ENCODE measurements around the gene EXD3.
"Not testable (repeated sequence)": the region's sequence is repeated elsewhere in the genome, so short reads cannot be mapped to it uniquely, and the experiment has no call there.

EXD3 gene

DNA sequence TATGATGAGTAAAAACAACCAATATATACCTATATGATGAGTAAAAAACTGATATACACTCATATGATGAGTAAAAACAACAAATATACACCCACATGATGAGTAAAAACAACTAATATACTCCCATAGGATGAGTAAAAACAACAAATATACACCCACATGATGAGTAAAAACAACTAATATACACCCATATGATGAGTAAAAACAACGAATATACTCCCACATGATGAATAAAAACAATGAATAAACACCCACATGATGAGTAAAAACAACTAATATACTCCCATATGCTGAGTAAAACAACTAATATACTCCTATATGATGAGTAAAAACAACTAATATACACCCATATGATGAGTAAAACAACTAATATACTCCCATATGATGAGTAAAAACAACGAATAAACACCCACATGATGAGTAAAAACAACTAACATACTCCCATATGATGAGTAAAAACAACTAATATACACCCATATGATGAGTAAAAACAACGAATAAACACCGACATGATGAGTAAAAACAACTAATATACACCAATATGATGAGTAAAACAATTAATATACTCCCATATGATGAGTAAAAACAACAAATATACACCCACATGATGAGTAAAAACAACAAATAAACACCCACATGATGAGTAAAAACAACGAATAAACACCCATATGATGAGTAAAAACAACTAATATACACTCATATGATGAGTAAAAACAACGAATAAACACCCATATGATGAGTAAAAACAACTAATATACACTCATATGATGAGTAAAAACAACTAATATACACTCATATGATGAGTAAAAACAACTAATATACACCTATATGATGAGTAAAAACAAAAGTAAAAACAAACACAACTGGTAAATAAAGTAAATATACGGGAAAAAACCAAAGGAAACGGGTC, 95.1 kb downstream of the EXD3 start:
- DNase-seq = not testable (repeated sequence)

DNA sequence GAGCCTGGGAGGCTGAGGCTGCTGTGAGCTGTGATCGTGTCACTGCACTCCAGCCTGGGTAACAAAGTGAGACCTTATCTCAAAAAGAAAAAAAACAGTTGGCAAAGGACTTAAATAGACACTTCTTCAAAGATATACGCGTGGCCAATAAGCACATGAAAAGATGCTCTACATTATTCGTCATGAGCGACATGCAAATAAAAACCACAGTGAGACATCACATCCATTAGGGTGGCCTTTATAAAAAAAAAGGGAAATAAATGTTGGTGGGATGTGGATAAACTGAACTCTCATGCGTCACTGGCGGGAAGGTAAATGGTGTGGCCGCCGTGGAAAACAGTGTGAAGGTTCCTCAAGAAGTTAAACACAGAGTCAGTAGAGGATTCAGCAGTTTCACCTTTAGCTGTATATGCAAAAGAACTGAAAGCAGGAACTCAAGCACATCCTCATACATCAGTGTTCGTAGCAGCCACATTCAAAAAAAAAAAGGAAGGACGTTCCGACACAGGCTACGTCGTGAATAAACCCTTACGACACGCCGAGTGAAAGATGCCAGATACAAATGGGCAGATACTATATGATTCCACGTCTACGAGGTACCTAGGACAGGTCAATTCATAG, 96.4 kb downstream of the EXD3 start:
- DNase-seq = no peak

DNA sequence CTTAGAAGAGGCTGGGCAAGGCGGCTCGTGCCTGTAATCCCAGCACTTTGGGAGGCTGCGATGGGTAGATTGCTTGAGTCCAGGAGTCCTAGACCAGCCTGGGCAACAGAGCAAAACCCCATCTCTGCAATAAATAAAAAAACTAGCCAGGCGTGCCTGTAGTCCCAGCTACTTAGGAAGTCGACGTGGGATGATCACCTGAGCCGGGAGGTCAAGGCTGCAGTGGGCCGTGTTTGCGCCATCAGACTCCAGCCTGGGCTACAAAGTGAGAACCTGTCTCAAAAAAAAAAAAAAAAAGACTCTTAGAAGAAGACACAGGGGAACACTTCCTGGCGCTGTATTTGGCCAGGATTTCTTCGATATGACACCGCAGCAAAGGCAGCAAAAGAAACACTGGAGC, 97.2 kb downstream of the EXD3 start:
- no peak for DNase-seq

GRCh38 chr9:137325124-137325523, 97.8 kb downstream of the EXD3 start:
- no peak for DNase-seq

GRCh38 chr9:137323531-137324331, 99.2 kb downstream of the EXD3 start:
- no peak for DNase-seq

DNA sequence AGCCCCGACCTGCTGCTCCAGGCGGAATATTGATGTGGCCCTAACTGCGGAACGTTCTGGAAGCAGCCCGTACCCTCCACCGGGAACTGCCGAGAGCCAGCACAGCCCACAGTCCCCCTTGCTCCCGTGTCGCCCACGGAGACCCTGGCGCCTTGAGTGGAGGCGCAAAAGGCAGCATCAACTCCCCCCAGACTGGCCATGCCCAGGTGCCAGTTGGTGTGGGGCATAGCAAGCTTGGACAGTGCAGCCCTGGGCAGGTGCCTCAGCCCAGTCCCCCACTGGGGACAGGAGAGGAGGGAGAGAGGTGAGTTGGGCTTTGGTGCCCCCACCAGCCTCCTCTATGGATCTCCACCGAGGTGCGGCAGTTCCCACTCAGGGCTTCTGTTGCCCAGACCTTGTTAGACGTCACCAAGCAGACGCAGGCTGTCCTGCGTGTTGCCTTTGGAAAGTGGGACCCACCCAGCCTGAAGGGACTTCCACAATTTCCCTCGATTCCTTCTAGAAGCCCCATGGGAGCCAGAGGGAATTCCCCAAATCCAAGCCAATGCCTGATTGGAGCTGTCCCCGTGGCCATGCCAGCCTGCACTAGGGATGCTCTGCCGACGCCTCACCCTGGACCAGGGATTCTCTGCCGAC, 101.1 kb downstream of the EXD3 start:
- DNase-seq = no peak

- peak; percentile 54 to 89 for DNase-seq
Measured at GRCh38 chr9:137320555-137321384, 102.2 kb downstream of the EXD3 start.

- DNase-seq = no peak
Measured at GRCh38 chr9:137319739-137320551, 103.0 kb downstream of the EXD3 start.

- DNase-seq = no peak
Measured at GRCh38 chr9:137319011-137319738, 103.8 kb downstream of the EXD3 start.

GRCh38 chr9:137318602-137319001, 104.4 kb downstream of the EXD3 start:
- DNase-seq = no peak

DNA sequence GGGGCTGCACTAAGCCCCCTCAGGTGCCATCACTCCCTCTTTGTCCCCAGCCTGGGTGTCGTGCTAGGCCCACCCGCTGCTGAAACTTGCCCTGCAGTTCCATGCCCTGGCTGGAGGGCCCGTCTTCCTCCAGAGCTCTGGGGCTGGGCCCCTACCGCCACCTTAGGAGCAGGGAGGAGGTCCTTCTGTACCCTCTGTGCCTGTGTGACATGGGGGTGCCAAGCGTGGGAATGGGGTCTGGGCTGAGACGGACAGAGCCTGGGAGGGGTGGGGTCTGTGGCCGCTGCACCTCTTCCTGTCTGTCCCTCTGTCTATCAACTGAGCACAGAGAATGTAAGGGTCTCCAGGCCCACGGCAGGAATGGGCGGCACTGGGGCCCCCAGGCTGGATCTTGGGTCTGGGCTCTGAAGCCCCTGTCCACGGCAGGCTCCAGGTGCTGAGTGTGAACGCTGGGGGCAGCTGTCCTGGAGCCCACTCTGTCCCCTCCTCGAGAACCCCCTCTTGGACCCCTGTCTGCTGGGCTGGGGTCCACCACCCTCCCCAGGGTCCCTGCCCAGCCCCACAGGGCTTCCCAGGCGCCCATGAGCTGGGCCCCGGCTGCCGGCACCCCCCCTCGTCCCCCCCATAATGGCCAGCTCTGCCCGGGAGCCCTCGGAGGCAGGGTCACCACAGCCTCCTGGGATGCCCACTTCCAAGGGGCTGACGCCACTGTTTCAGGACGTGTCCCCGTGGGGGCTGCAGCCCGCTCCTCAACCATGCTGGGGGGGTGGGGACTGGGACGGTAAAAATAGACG, 105.0 kb downstream of the EXD3 start:
- DNase-seq = no peak

GRCh38 chr9:137317021-137317717, 105.8 kb downstream of the EXD3 start:
- no peak for DNase-seq

GRCh38 chr9:137316012-137316981, 106.7 kb downstream of the EXD3 start:
- peak in 1 of 2 donors; percentile 11 for DNase-seq

- DNase-seq = no peak
Measured at GRCh38 chr9:137315581-137316011, 107.4 kb downstream of the EXD3 start.

- no peak for DNase-seq
Measured at GRCh38 chr9:137314561-137315560, 108.1 kb downstream of the EXD3 start.

- DNase-seq = no peak
Measured at GRCh38 chr9:137313956-137314560, 108.9 kb downstream of the EXD3 start.

Data from bone marrow (tissue), 2 donors.